ENCODE data around the gene WFS1. TPM values are rescaled to one million over a fixed set of nuclear protein-coding genes. Genes with fewer than 3 reads are reported as not detected.

Gene WFS1
- total and polyA plus RNA-seq, 2 of the 4 experiments (the other 2 are of a cell fraction), result 9.7 to 42.4 TPM

DNA sequence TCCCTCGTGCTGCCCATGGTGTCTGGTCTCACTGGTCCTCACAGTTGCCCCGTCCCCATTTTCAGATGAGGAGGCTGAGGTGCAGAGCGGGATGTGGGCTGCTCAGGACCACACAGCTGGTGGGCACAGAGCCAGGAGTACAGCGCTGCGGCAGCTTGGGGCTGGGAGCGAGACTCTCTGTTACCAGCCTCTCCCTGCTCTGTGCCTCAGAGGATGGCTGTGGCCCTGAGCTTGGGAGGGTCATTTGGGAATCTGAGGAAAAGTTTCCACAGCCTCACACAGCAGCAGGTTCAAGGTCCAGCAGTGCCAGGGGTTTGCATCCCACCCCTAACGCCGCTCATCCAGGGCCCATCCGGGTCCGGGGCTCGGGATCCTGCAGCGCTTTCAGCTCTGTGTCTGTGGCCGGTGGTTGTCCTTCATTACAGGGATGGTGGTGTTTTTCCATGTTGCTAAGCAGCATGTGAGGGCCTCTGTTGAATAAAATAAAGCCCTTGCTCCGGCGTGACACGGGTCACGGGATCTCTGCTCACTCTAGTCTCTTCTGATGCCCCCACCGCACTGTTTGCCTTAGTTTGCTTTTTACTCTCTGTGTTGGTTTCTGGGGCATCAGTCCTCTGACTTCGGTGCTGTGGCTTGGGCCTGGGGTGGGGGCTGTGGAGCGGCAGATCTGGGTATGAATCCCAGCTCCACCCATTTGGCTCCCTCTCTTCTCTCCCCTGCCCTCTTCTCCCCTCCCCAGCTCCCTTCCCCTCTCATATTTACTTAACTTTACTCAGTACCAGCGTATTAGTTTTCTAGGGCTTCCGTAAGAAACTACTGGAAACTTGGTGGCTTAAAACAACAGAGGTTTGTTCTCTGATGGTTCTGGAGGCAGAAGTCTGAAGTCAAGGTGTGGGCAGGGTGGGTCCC, 6.5 kb downstream of the WFS1 start (continued):
- TF ChIP-seq FOS (IDR thresholded peaks at IDR 0.05; ENCODE audit: low read depth, low read length), result no peak

DNA sequence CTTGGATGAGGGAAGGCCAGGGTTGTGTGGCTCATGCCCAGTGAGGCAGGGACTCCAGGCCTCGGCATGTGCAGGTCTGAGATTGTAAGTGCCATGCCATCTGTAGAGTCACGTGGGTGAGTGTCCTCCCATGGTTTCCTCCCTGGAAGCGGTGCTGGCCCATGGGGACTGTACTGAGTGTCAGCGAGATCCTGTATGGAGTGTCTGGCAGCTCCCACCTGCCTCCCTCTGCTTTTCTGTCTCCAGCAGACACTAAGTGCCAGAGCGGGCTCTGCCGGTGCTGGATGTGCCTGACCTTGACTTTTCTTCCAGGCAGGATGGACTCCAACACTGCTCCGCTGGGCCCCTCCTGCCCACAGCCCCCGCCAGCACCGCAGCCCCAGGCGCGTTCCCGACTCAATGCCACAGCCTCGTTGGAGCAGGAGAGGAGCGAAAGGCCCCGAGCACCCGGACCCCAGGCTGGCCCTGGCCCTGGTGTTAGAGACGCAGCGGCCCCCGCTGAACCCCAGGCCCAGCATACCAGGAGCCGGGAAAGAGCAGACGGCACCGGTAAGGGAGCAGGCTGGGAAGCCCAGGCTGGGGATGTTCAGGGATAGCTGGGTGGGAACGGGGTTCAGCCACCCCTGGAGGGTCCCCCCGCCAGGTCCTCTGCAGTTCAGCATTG, 7.6 kb downstream of the WFS1 start:
- no peak overlapping the region for H3K4me3 ChIP-seq (ENCODE audit: insufficient read depth, low read depth, low read length)
- no TSS peak for BruUV-seq (replicated peaks)
- H3K79me1 ChIP-seq (ENCODE audit: low read depth in 1 of 2, low read length in 2 of 2), result peaks cover 11 to 56% of the 10 kb centered on the region in 2 experiments
- no peak overlapping the region for H2BK20ac ChIP-seq (ENCODE audit: low read depth, low read length)
- no peak overlapping the region for H3K23ac ChIP-seq (ENCODE audit: low read depth, low read length)
- no peak overlapping the region for H2AFZ ChIP-seq (replicated peaks; ENCODE audit: low read length, poor library complexity)
- no peak overlapping the region for H3K4me2 ChIP-seq (ENCODE audit: low read depth, low read length)
- no peak for ATAC-seq (ENCODE audit: low read depth)
- H4K20me1 ChIP-seq (ENCODE audit: insufficient read depth, low read length), result peaks cover 77% of the 10 kb centered on the region
- no peak overlapping the region for H2AK9ac ChIP-seq (replicated peaks; ENCODE audit: low read depth, low read length, poor library complexity)
- no peak overlapping the region for H3K27ac ChIP-seq (ENCODE audit: insufficient read depth, low read length)
- H4K91ac ChIP-seq (ENCODE audit: insufficient read depth, low read depth, low read length), result no peak overlapping the region
- no peak overlapping the region for H3K18ac ChIP-seq (ENCODE audit: low read depth, low read length)
- intact Hi-C loops (cut with micrococcal nuclease) (no loop called here), in situ Hi-C loops (cut with MboI; ENCODE audit: low sequenced_read_pairs) (no loop called here), dilution Hi-C loops (cut with HindIII; ENCODE audit: low sequenced_read_pairs, unreplicated experiment) (no loop called here)
- no peaks in the 10 kb centered on the region for H3K27me3 ChIP-seq (ENCODE audit: control insufficient read depth, insufficient read depth, low read length)
- 98% methylated on average over 9 of the region's 24 CpGs; no CpG with 5 or more reads in 1 of the 2 experiments for WGBS, 2 experiments (ENCODE audit: extremely low coverage in 2 of 2, insufficient read length in 1 of 2)
- no peak overlapping the region for H3K4ac ChIP-seq (ENCODE audit: low read depth, low read length)
- H2BK120ac ChIP-seq (ENCODE audit: low read depth, low read length), result no peak overlapping the region
- ChIA-PET POLR2A (ENCODE audit: unreplicated experiment) (no interaction called here), CTCF (no interaction called here)
- H2BK5ac ChIP-seq (ENCODE audit: low read depth, low read length, poor library complexity, severe bottlenecking), result no peak overlapping the region
- H4K8ac ChIP-seq (ENCODE audit: low read depth in 2 of 2, low read length in 2 of 2), result no peak overlapping the region
- no peaks in the 10 kb centered on the region for H3K9me3 ChIP-seq (ENCODE audit: control insufficient read depth, insufficient read depth, low read length)
- no peak overlapping the region for H3K56ac ChIP-seq (ENCODE audit: extremely low read depth, insufficient read depth, low read length)
- H2BK15ac ChIP-seq (ENCODE audit: low read depth, low read length), result no peak overlapping the region
- H3K9ac ChIP-seq (ENCODE audit: low read depth, low read length), result no peak overlapping the region
- H3K14ac ChIP-seq (replicated peaks; ENCODE audit: low read depth, low read length), result no peak overlapping the region
- peaks cover 18% of the 10 kb centered on the region for H3K9me1 ChIP-seq (ENCODE audit: insufficient read depth, low read length)
- 0 out of 2 replicates have a peak overlapping the region, but pooled peaks have one; percentile 7 for H2AK5ac ChIP-seq (ENCODE audit: low read depth, low read length)
- H3K4me1 ChIP-seq (ENCODE audit: control insufficient read depth, insufficient read depth, low read length), result peaks cover 38% of the 10 kb centered on the region
- DNase-seq, result no peak
- H3K36me3 ChIP-seq (ENCODE audit: control insufficient read depth, insufficient read depth, low read length), result peaks cover 37% of the 10 kb centered on the region; the same call in 1 of the 2 replicates
- no peak overlapping the region for H4K5ac ChIP-seq (ENCODE audit: low read depth, low read length)
- TF ChIP-seq RCOR1 (IDR thresholded peaks at IDR 0.05; ENCODE audit: insufficient replicate concordance, low read length) (no peak), CEBPB (IDR thresholded peaks at IDR 0.05; ENCODE audit: low read depth, low read length) (no peak), NFE2L2 (IDR thresholded peaks at IDR 0.05; ENCODE audit: low read depth, low read length) (no peak), RFX5 (IDR thresholded peaks at IDR 0.05; ENCODE audit: low read depth, low read length) (no peak), RAD21 (IDR thresholded peaks at IDR 0.05; ENCODE audit: low read length) (no peak), MAZ (IDR thresholded peaks at IDR 0.05; ENCODE audit: borderline replicate concordance, low read depth, low read length) (no peak), CHD1 (IDR thresholded peaks at IDR 0.05; ENCODE audit: low read depth, low read length) (no peak), MAFK (IDR thresholded peaks at IDR 0.05; ENCODE audit: low read depth, low read length) (no peak), SMC3 (IDR thresholded peaks at IDR 0.05; ENCODE audit: low read depth, low read length) (no peak), POLR2A (IDR thresholded peaks at IDR 0.05; ENCODE audit: low read depth, low read length) (no peak), FOS (IDR thresholded peaks at IDR 0.05; ENCODE audit: low read depth, low read length) (no peak), BHLHE40 (IDR thresholded peaks at IDR 0.05; ENCODE audit: low read depth, low read length) (no peak), MXI1 (IDR thresholded peaks at IDR 0.05; ENCODE audit: borderline replicate concordance, low read depth, low read length) (no peak)
- TF ChIP-seq, protein P1, sequence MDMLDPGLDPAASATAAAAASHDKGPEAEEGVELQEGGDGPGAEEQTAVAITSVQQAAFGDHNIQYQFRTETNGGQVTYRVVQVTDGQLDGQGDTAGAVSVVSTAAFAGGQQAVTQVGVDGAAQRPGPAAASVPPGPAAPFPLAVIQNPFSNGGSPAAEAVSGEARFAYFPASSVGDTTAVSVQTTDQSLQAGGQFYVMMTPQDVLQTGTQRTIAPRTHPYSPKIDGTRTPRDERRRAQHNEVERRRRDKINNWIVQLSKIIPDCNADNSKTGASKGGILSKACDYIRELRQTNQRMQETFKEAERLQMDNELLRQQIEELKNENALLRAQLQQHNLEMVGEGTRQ (IDR thresholded peaks at IDR 0.05; ENCODE audit: low read depth, low read length), result no peak

Measured in IMR-90 (cell line).